Thyroid gland (tissue), 4 donors: ENCODE results near the gene DCD.

Source experiments
- CTCF ChIP-seq, 6 experiments: fragments of 200-600 bp in 3 of 6; fragments of 450-650 bp in 3 of 6; sonication (generic) in 3 of 6; IDR thresholded peaks; one replicate each; pipeline ENCODE4 v1.5.1; 2016 to 2019; ENCODE audit warnings: antibody characterized with exemption in 6 of 6, mild to moderate bottlenecking in 2 of 6, inconsistent platforms in 1 of 6, moderate library complexity in 1 of 6
- POLR2A ChIP-seq, 2 donors: fragments of 450-650 bp; IDR thresholded peaks; one replicate each; pipeline ENCODE4 v1.6.1; 2017; ENCODE audit warnings: antibody characterized with exemption in 2 of 2, mild to moderate bottlenecking in 2 of 2, moderate library complexity in 1 of 2

- TF ChIP-seq CTCF (IDR thresholded peaks at IDR 0.05) (no peak), POLR2A (IDR thresholded peaks at IDR 0.05) (no peak)
These were observed 7.1 kb downstream of the DCD start for GRCh38 chr12:54641089-54641488.
